ENCODE measurements around the gene RAB7B. TPM values are rescaled to one million over a fixed set of nuclear protein-coding genes. Genes with fewer than 3 reads are reported as not detected.

Gene RAB7B
- total RNA-seq, 1 donor from 2014 or later, result 4.4 TPM

GRCh38 chr1:205992218-205992882, 10.8 kb downstream of the RAB7B start:
- no peak overlapping the region for H3K27ac Mint-ChIP-seq (ENCODE audit: unreplicated experiment)
- peaks cover 41% of the 10 kb centered on the region for H3K4me1 Mint-ChIP-seq
- no peak for DNase-seq (ENCODE audit: low read depth, low spot score)
- peaks cover 11% of the 10 kb centered on the region for H3K9me3 Mint-ChIP-seq
- H3K4me3 Mint-ChIP-seq, result no peak overlapping the region
- H3K27me3 Mint-ChIP-seq (ENCODE audit: low read depth), result no peaks in the 10 kb centered on the region
- TF ChIP-seq, protein P1, sequence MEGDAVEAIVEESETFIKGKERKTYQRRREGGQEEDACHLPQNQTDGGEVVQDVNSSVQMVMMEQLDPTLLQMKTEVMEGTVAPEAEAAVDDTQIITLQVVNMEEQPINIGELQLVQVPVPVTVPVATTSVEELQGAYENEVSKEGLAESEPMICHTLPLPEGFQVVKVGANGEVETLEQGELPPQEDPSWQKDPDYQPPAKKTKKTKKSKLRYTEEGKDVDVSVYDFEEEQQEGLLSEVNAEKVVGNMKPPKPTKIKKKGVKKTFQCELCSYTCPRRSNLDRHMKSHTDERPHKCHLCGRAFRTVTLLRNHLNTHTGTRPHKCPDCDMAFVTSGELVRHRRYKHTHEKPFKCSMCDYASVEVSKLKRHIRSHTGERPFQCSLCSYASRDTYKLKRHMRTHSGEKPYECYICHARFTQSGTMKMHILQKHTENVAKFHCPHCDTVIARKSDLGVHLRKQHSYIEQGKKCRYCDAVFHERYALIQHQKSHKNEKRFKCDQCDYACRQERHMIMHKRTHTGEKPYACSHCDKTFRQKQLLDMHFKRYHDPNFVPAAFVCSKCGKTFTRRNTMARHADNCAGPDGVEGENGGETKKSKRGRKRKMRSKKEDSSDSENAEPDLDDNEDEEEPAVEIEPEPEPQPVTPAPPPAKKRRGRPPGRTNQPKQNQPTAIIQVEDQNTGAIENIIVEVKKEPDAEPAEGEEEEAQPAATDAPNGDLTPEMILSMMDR (conservative IDR thresholded peaks at IDR 0.05), result no peak
- H3K36me3 Mint-ChIP-seq (ENCODE audit: low read depth), result peaks cover 11% of the 10 kb centered on the region

- Mint-ChIP-seq H3K36me3 (ENCODE audit: low read depth) (peaks cover 11% of the 10 kb centered on the region), H3K4me3 (no peak overlapping the region), H3K4me1 (peaks cover 37% of the 10 kb centered on the region), H3K27ac (ENCODE audit: unreplicated experiment) (no peak overlapping the region), H3K27me3 (ENCODE audit: low read depth) (no peaks in the 10 kb centered on the region), H3K9me3 (peaks cover 9% of the 10 kb centered on the region)
- DNase-seq (ENCODE audit: low read depth, low spot score), result no peak
- TF ChIP-seq, protein P1 (conservative IDR thresholded peaks at IDR 0.05), result no peak
Measured at GRCh38 chr1:205991237-205991636, 12.0 kb downstream of the RAB7B start.

GRCh38 chr1:205990226-205990625, 13.0 kb downstream of the RAB7B start:
- Mint-ChIP-seq H3K4me1 (peaks cover 32% of the 10 kb centered on the region), H3K4me3 (no peak overlapping the region), H3K27ac (ENCODE audit: unreplicated experiment) (no peak overlapping the region), H3K27me3 (ENCODE audit: low read depth) (no peaks in the 10 kb centered on the region), H3K36me3 (ENCODE audit: low read depth) (peaks cover 11% of the 10 kb centered on the region), H3K9me3 (peaks cover 9% of the 10 kb centered on the region)
- no peak for DNase-seq (ENCODE audit: low read depth, low spot score)
- TF ChIP-seq, protein P1 (conservative IDR thresholded peaks at IDR 0.05), result no peak

DNA sequence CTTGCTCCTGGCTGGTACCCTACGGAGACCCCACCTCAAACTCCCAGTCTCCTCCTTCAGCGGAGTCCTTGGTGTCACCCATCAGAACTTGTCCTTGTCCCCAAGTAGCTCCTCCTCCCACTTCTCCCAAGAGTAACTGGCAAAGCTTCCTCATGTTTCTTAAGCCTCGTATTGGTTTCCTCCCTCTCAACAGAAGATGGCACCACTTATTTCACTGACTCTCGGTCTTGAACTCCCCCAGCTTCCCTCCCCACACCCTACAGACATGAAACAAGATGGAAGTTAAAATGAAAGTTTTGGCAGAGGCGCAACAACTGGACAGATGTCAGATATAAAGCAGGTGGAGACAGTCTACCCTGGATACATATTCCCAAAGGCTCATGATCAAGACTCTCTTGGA, 13.4 kb downstream of the RAB7B start:
- no peak overlapping the region for H3K4me3 Mint-ChIP-seq
- H3K27me3 Mint-ChIP-seq (ENCODE audit: low read depth), result no peaks in the 10 kb centered on the region
- no peak overlapping the region for H3K27ac Mint-ChIP-seq (ENCODE audit: unreplicated experiment)
- H3K36me3 Mint-ChIP-seq (ENCODE audit: low read depth), result peaks cover 11% of the 10 kb centered on the region
- peaks cover 9% of the 10 kb centered on the region for H3K9me3 Mint-ChIP-seq
- peaks cover 28% of the 10 kb centered on the region for H3K4me1 Mint-ChIP-seq
- TF ChIP-seq, protein P1 (conservative IDR thresholded peaks at IDR 0.05), result no peak
- DNase-seq (ENCODE audit: low read depth, low spot score), result no peak

- TF ChIP-seq, protein P1 (conservative IDR thresholded peaks at IDR 0.05), result no peak
- H3K4me1 Mint-ChIP-seq, result peaks cover 24% of the 10 kb centered on the region
- no peak for DNase-seq (ENCODE audit: low read depth, low spot score)
- peaks cover 9% of the 10 kb centered on the region for H3K9me3 Mint-ChIP-seq
- H3K27me3 Mint-ChIP-seq (ENCODE audit: low read depth), result no peaks in the 10 kb centered on the region
- no peak overlapping the region for H3K27ac Mint-ChIP-seq (ENCODE audit: unreplicated experiment)
- H3K36me3 Mint-ChIP-seq (ENCODE audit: low read depth), result peaks cover 11% of the 10 kb centered on the region
- no peak overlapping the region for H3K4me3 Mint-ChIP-seq
Measured at GRCh38 chr1:205988585-205988995, 14.6 kb downstream of the RAB7B start.
